Measurements from ENCODE around the gene PLCB4.
"Not testable (repeated sequence)": the region's sequence is repeated elsewhere in the genome, so short reads cannot be mapped to it uniquely, and the experiment has no call there.

PLCB4 gene

GRCh38 chr20:9367328-9367727 is 298.4 kb downstream of the PLCB4 start:
- DNase-seq (ENCODE audit: low spot score): no peak

- DNase-seq (ENCODE audit: low spot score): no peak
Measured at GRCh38 chr20:9367746-9368145, 298.9 kb downstream of the PLCB4 start.

- DNase-seq (ENCODE audit: low spot score): no peak
Measured at GRCh38 chr20:9368893-9369292, 300.0 kb downstream of the PLCB4 start.

GRCh38 chr20:9369557-9369956 is 300.7 kb downstream of the PLCB4 start:
- DNase-seq (ENCODE audit: low spot score): no peak

- DNase-seq (ENCODE audit: low spot score): no peak
Measured at GRCh38 chr20:9374072-9374471, 305.2 kb downstream of the PLCB4 start.

- no peak for DNase-seq (ENCODE audit: low spot score)
Measured at GRCh38 chr20:9374480-9374879, 305.6 kb downstream of the PLCB4 start.

GRCh38 chr20:9375221-9375681 is 306.4 kb downstream of the PLCB4 start:
- DNase-seq (ENCODE audit: low spot score): no peak

GRCh38 chr20:9377007-9377406 is 308.1 kb downstream of the PLCB4 start:
- DNase-seq (ENCODE audit: low spot score): no peak

GRCh38 chr20:9385345-9386310 is 316.7 kb downstream of the PLCB4 start:
- not testable (repeated sequence) for DNase-seq (ENCODE audit: low spot score)

GRCh38 chr20:9388160-9388812 is 319.4 kb downstream of the PLCB4 start:
- no peak for DNase-seq (ENCODE audit: low spot score)

GRCh38 chr20:9388813-9389161 is 319.9 kb downstream of the PLCB4 start:
- no peak for DNase-seq (ENCODE audit: low spot score)

GRCh38 chr20:9389346-9389745 is 320.5 kb downstream of the PLCB4 start:
- no peak for DNase-seq (ENCODE audit: low spot score)

GRCh38 chr20:9390441-9390840 is 321.6 kb downstream of the PLCB4 start:
- DNase-seq (ENCODE audit: low spot score): no peak

- peak; percentile 76 for DNase-seq (ENCODE audit: low spot score)
Measured at GRCh38 chr20:9392892-9393857, 324.3 kb downstream of the PLCB4 start.

- DNase-seq (ENCODE audit: low spot score): no peak
Measured at GRCh38 chr20:9395971-9396370, 327.1 kb downstream of the PLCB4 start.

- DNase-seq (ENCODE audit: low spot score): no peak
Measured at GRCh38 chr20:9397928-9398327, 329.0 kb downstream of the PLCB4 start.

- no peak for DNase-seq (ENCODE audit: low spot score)
Measured at GRCh38 chr20:9398882-9399281, 330.0 kb downstream of the PLCB4 start.

- no peak for DNase-seq (ENCODE audit: low spot score)
Measured at GRCh38 chr20:9399322-9399721, 330.4 kb downstream of the PLCB4 start.

GRCh38 chr20:9400171-9401025 is 331.5 kb downstream of the PLCB4 start:
- no peak for DNase-seq (ENCODE audit: low spot score)

- DNase-seq (ENCODE audit: low spot score): no peak
Measured at GRCh38 chr20:9401371-9401770, 332.5 kb downstream of the PLCB4 start.

GRCh38 chr20:9402141-9402540 is 333.3 kb downstream of the PLCB4 start:
- DNase-seq (ENCODE audit: low spot score): no peak

All from hepatic stellate cell (primary cell).